Panc1 (cell line): ENCODE data around the gene PTPRK. TPM values are rescaled to one million over a fixed set of nuclear protein-coding genes. Genes with fewer than 3 reads are reported as not detected.
A peak's percentile ranks its signal among the peaks of the same experiment; 100 is the strongest.

ENCODE experiments used
- ATAC-seq: fragments of 200-7000 bp; cut with Tn5 transposase; 2 replicates; pipeline ENCODE4 v1.9.1; 2020; ENCODE audit warnings: mild to moderate bottlenecking, moderate library complexity
- BruUV-seq: library from RNA; stranded (reverse); fragments of 400-500 nt; replicated peaks from 2 replicates; lab custom pipeline; 2021; lab: Mats Ljungman, UMichigan
- CTCF ChIA-PET: fragments of 300-600 bp; sonication (Branson Sonifier 250); formaldehyde crosslinking; loops from one replicate; lab custom pipeline; 2022; ENCODE audit warnings: antibody characterized with exemption; lab: Charles Lee
- POLR2A ChIA-PET: fragments of 300-600 bp; sonication (Branson Sonifier 250); formaldehyde crosslinking; loops from one replicate; lab custom pipeline; 2022; ENCODE audit warnings: antibody characterized with exemption; lab: Charles Lee
- DNase-seq: peaks from one replicate; pipeline ENCODE4 v3.0.0-alpha.2; 2010; ENCODE audit warnings: low read depth, low spot score
- H3K27ac ChIP-seq: 2 replicates; pipeline ENCODE4 v1.5.1; 2011; ENCODE audit warnings: mild to moderate bottlenecking, low read length, inconsistent platforms
- H3K27me3 ChIP-seq: fragments of 200-500 bp; sonication (Bioruptor generic); 2 replicates; pipeline ENCODE4 v1.6.0; 2014; ENCODE audit warnings: low read length, inconsistent platforms; ENCODE audit not compliant: control insufficient read depth, insufficient read depth
- H3K36me3 ChIP-seq: fragments of 200-500 bp; sonication (Bioruptor generic); 2 replicates; pipeline ENCODE4 v1.5.1; 2014; ENCODE audit warnings: inconsistent platforms, mild to moderate bottlenecking, low read length, moderate library complexity; ENCODE audit not compliant: control insufficient read depth, insufficient read depth
- H3K4me1 ChIP-seq: 2 replicates; pipeline ENCODE4 v1.5.1; 2011; ENCODE audit warnings: inconsistent platforms, mild to moderate bottlenecking, low read length, moderate library complexity; ENCODE audit not compliant: control insufficient read depth, insufficient read depth
- H3K4me3 ChIP-seq, 2 experiments: 2 replicates each; pipeline ENCODE4 v1.5.1; 2011 to 2012; ENCODE audit warnings: low read depth in 2 of 2, low read length in 2 of 2, mild to moderate bottlenecking in 2 of 2, inconsistent platforms in 1 of 2, moderate library complexity in 1 of 2
- H3K9me3 ChIP-seq: fragments of 200-500 bp; sonication (Bioruptor generic); 2 replicates; pipeline ENCODE4 v1.5.1; 2014; ENCODE audit warnings: low read depth, mild to moderate bottlenecking, inconsistent platforms, low read length, moderate library complexity; ENCODE audit not compliant: control insufficient read depth, insufficient read depth
- POLR2AphosphoS5 ChIP-seq: IDR thresholded peaks from 2 replicates; pipeline ENCODE4 v1.6.1; 2012; ENCODE audit warnings: mild to moderate bottlenecking, low read depth, low read length, moderate library complexity
- SIN3A ChIP-seq: IDR thresholded peaks from 2 replicates; pipeline ENCODE4 v1.6.1; 2012; ENCODE audit warnings: low read depth, mild to moderate bottlenecking, low read length, moderate library complexity, borderline replicate concordance; ENCODE audit not compliant: insufficient read depth
- TCF7L2 ChIP-seq: IDR thresholded peaks from 2 replicates; pipeline ENCODE4 v1.6.1; 2011; ENCODE audit warnings: mild to moderate bottlenecking, low read depth, low read length, inconsistent platforms
- in situ Hi-C: cut with HindIII; loops from 2 replicates; pipeline ENCODE4 v1.10.0; 2016; ENCODE audit warnings: low sequenced_read_pairs, low pct_unique_long_range_greater_than_20kb
- intact Hi-C: fragments of 100-400 bp; cut with micrococcal nuclease; formaldehyde crosslinking; loops from one replicate; pipeline ENCODE4 v1.10.0; 2022; ENCODE audit not compliant: unreplicated experiment
- total RNA-seq: library from RNA; stranded (reverse); gene quantifications from one replicate; pipeline ENCODE4 v1.2.1, GENCODE V29; 2021; ENCODE audit not compliant: unreplicated experiment
- TF ChIP-seq, protein P1 (sequence below), 2 experiments: IDR thresholded peaks; 2 replicates each; pipeline ENCODE4 v1.6.1; 2011 to 2012; ENCODE audit warnings: low read depth in 2 of 2, control low read depth in 1 of 2, low read length in 1 of 2, mild to moderate bottlenecking in 1 of 2, moderate library complexity in 1 of 2; ENCODE audit not compliant: insufficient read depth in 1 of 2
- TF ChIP-seq, protein P2 (sequence below): fragments of 450-650 bp; IDR thresholded peaks from 2 replicates; pipeline ENCODE4 v1.5.1; 2017; ENCODE audit warnings: mild to moderate bottlenecking

The PTPRK gene
- total RNA-seq, 1 experiment from 2014 or later: 61.8 TPM

DNA sequence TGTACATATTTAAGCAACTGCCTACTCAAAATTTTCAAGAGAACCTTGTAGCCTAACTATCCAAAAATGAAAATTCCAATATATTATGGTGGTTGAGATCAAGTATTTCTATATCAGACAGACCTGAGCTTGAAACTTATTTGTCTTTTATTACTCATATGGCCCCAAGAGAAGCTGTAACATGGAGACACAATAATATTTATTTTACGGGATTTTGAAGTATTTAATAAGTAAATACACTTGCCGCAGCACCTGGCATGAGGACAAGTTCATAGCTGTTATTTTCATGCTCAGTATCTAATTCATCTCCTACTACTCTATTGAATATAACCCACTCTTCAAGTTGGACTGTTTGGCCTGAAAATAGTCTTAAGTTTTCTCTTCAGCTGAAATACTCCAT is 28.0 kb downstream of the PTPRK start:
- Histone ChIP-seq H3K4me1 (peaks cover 40% of the 10 kb centered on the region), H3K36me3 (no peaks in the 10 kb centered on the region), H3K9me3 (no peaks in the 10 kb centered on the region), H3K27ac (peak overlapping the region; percentile 87), H3K27me3 (no peaks in the 10 kb centered on the region), H3K4me3 (no peak overlapping the region)
- ATAC-seq (no peak; the same call in 1 of the 2 replicates), DNase-seq (no peak)
- TF ChIP-seq, protein P1, sequence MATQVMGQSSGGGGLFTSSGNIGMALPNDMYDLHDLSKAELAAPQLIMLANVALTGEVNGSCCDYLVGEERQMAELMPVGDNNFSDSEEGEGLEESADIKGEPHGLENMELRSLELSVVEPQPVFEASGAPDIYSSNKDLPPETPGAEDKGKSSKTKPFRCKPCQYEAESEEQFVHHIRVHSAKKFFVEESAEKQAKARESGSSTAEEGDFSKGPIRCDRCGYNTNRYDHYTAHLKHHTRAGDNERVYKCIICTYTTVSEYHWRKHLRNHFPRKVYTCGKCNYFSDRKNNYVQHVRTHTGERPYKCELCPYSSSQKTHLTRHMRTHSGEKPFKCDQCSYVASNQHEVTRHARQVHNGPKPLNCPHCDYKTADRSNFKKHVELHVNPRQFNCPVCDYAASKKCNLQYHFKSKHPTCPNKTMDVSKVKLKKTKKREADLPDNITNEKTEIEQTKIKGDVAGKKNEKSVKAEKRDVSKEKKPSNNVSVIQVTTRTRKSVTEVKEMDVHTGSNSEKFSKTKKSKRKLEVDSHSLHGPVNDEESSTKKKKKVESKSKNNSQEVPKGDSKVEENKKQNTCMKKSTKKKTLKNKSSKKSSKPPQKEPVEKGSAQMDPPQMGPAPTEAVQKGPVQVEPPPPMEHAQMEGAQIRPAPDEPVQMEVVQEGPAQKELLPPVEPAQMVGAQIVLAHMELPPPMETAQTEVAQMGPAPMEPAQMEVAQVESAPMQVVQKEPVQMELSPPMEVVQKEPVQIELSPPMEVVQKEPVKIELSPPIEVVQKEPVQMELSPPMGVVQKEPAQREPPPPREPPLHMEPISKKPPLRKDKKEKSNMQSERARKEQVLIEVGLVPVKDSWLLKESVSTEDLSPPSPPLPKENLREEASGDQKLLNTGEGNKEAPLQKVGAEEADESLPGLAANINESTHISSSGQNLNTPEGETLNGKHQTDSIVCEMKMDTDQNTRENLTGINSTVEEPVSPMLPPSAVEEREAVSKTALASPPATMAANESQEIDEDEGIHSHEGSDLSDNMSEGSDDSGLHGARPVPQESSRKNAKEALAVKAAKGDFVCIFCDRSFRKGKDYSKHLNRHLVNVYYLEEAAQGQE (IDR thresholded peaks at IDR 0.05; ENCODE audit: insufficient read depth in 1 of 2, low read depth in 2 of 2, low read length in 1 of 2): no peak
- no peak for TF ChIP-seq TCF7L2
- no peak for TF ChIP-seq POLR2AphosphoS5
- TF ChIP-seq SIN3A: no peak
- TF ChIP-seq, protein P2, sequence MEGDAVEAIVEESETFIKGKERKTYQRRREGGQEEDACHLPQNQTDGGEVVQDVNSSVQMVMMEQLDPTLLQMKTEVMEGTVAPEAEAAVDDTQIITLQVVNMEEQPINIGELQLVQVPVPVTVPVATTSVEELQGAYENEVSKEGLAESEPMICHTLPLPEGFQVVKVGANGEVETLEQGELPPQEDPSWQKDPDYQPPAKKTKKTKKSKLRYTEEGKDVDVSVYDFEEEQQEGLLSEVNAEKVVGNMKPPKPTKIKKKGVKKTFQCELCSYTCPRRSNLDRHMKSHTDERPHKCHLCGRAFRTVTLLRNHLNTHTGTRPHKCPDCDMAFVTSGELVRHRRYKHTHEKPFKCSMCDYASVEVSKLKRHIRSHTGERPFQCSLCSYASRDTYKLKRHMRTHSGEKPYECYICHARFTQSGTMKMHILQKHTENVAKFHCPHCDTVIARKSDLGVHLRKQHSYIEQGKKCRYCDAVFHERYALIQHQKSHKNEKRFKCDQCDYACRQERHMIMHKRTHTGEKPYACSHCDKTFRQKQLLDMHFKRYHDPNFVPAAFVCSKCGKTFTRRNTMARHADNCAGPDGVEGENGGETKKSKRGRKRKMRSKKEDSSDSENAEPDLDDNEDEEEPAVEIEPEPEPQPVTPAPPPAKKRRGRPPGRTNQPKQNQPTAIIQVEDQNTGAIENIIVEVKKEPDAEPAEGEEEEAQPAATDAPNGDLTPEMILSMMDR: no peak
- in situ Hi-C loops (no loop called here), intact Hi-C loops (no loop called here)
- BruUV-seq: no TSS peak
- ChIA-PET CTCF (interaction anchor here (0.9 kb wide), 1 partner anchor 24 kb away, joined by 4 read pairs; no protein-coding TSS in a partner anchor), POLR2A (no interaction called here)

DNA sequence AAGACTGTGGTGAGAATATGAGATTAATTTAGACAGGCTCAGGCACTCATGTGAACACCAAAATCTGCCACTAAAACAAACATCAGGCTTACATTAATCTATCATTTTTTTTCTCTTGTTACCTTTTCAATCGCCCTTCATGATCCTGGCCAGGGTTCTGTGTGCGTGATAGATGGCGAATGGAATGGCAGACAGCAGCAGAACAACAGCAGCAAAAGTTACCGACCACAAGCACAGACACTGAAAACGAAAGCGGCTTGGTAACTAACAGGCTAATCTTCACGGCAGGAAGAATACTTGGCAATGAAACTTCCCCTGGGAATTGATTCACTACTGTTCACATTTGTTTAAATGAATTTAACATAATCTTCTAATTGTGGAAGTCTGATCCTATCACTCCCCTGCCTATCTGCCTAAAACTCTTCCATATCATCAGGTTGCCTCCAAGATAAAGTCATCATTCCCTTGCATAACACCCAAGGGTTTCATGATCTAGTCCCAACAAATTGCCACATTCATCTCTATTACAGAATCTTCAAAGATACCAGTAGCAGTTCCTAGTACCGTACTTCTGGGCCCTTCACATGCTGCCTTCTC is 28.7 kb downstream of the PTPRK start:
- Histone ChIP-seq H3K4me1 (peaks cover 43% of the 10 kb centered on the region), H3K27ac (peak overlapping the region; percentile 87), H3K9me3 (no peaks in the 10 kb centered on the region), H3K4me3 (peak overlapping the region; percentile 28 to 44), H3K36me3 (no peaks in the 10 kb centered on the region), H3K27me3 (no peaks in the 10 kb centered on the region)
- DNase-seq (no peak), ATAC-seq (peak; percentile 77)
- intact Hi-C loops: no loop called here
- POLR2A ChIA-PET: no interaction called here
- in situ Hi-C loops: no loop called here
- CTCF ChIA-PET: interaction anchor here (0.9 kb wide), 1 partner anchor 25 kb away, joined by 4 read pairs; no protein-coding TSS in a partner anchor
- BruUV-seq: no TSS peak
- TF ChIP-seq, protein P1 (IDR thresholded peaks at IDR 0.05; ENCODE audit: insufficient read depth in 1 of 2, low read depth in 2 of 2, low read length in 1 of 2): no peak
